HCT116 (cell line): ENCODE results near the gene FMN2. TPM values are rescaled to one million over a fixed set of nuclear protein-coding genes. Genes with fewer than 3 reads are reported as not detected.

Experiments
- ATAC-seq: fragments of 200-7000 bp; cut with Tn5 transposase; 2 replicates; pipeline ENCODE4 v1.9.1; 2020; ENCODE audit warnings: mild to moderate bottlenecking, moderate library complexity
- BruUV-seq: library from RNA; stranded (reverse); fragments of 400-500 nt; replicated peaks from 2 replicates; lab custom pipeline; 2021; lab: Mats Ljungman, UMichigan
- CTCF ChIA-PET: fragments of 300-600 bp; sonication (Branson Sonifier 250); formaldehyde crosslinking; loops from one replicate; lab custom pipeline; 2021; ENCODE audit warnings: antibody characterized with exemption; lab: Charles Lee
- POLR2A ChIA-PET: fragments of 300-600, 350-600 bp; sonication (Branson Sonifier 250); formaldehyde crosslinking; loops from one replicate; lab custom pipeline; 2021; ENCODE audit warnings: antibody characterized with exemption; lab: Charles Lee
- RAD21 ChIA-PET, 2 experiments: fragments of 300-600 bp; sonication (Branson Sonifier 250); formaldehyde crosslinking; loops; one replicate each; lab custom pipeline; 2023; ENCODE audit warnings: low total read pairs in 2 of 2; ENCODE audit not compliant: uncharacterized antibody in 2 of 2, unreplicated experiment in 2 of 2, low non-redundant PET in 1 of 2; lab: Charles Lee
- DNase-seq: peaks from one replicate; pipeline ENCODE4 v3.0.0-alpha.2; 2010; ENCODE audit warnings: low read depth, low spot score
- H2AFZ ChIP-seq: fragments of 200-600 bp; shearing (Covaris generic), sonication (generic); 2 replicates; pipeline ENCODE4 v1.6.1; 2017; ENCODE audit warnings: low read depth, mixed run types, mixed read lengths, antibody characterized with exemption, low read length; ENCODE audit not compliant: poor library complexity, severe bottlenecking
- H3K27ac ChIP-seq: 2 replicates; pipeline ENCODE4 v1.5.1; 2012; ENCODE audit warnings: low read depth, low read length
- H3K27me3 ChIP-seq: fragments of 200-600 bp; sonication (generic); 2 replicates; pipeline ENCODE4 v1.6.1; 2016; ENCODE audit warnings: mixed run types, low read length, mixed read lengths; ENCODE audit not compliant: insufficient read depth
- H3K36me3 ChIP-seq, 2 experiments: fragments of 200-500 bp in 1 of 2; fragments of 200-600 bp in 1 of 2; sonication (Bioruptor generic) in 1 of 2; sonication (generic) in 1 of 2; 2 replicates each; pipeline versions ENCODE4 v1.5.1 to v1.6.1; 2014 to 2016; ENCODE audit warnings: low read length in 2 of 2, inconsistent platforms in 1 of 2, mixed read lengths in 1 of 2, mixed run types in 1 of 2; ENCODE audit not compliant: insufficient read depth in 2 of 2, control insufficient read depth in 1 of 2
- H3K4me1 ChIP-seq, 2 experiments: fragments of 200-600 bp in 1 of 2; sonication (generic) in 1 of 2; 2 replicates each; pipeline versions ENCODE4 v1.5.1 to v1.6.1; 2012 to 2017; ENCODE audit warnings: low read length in 2 of 2, inconsistent platforms in 1 of 2, mild to moderate bottlenecking in 1 of 2, mixed read lengths in 1 of 2, mixed run types in 1 of 2, moderate library complexity in 1 of 2; ENCODE audit not compliant: insufficient read depth in 2 of 2, control insufficient read depth in 1 of 2
- H3K4me2 ChIP-seq: fragments of 200-600 bp; sonication (generic); 2 replicates; pipeline ENCODE4 v1.6.1; 2017; ENCODE audit warnings: mixed run types, low read length, mixed read lengths
- H3K4me3 ChIP-seq, 2 experiments: fragments of 200-600 bp in 1 of 2; sonication (generic) in 1 of 2; replicated peaks in 1 of 2; 2 replicates each; pipeline ENCODE4 v1.5.1; 2011 to 2016; ENCODE audit warnings: low read length in 2 of 2, control low read depth in 1 of 2, low read depth in 1 of 2, mild to moderate bottlenecking in 1 of 2, mixed read lengths in 1 of 2, mixed run types in 1 of 2
- H3K79me2 ChIP-seq: fragments of 200-600 bp; sonication (generic); 2 replicates; pipeline ENCODE4 v1.6.1; 2017; ENCODE audit warnings: mild to moderate bottlenecking, mixed run types, low read length, moderate library complexity, mixed read lengths; ENCODE audit not compliant: insufficient read depth
- H3K9ac ChIP-seq: fragments of 200-600 bp; sonication (generic); 2 replicates; pipeline ENCODE4 v1.6.1; 2016; ENCODE audit warnings: low read length, mixed read lengths
- H3K9me2 ChIP-seq: fragments of 200-600 bp; sonication (generic), shearing (Covaris generic); 2 replicates; pipeline ENCODE4 v1.6.1; 2017; ENCODE audit warnings: mixed run types, mild to moderate bottlenecking, moderate library complexity; ENCODE audit not compliant: insufficient read depth
- H3K9me3 ChIP-seq, 2 experiments: fragments of 200-500 bp in 1 of 2; fragments of 200-600 bp in 1 of 2; sonication (Bioruptor generic) in 1 of 2; sonication (generic) in 1 of 2; 2 replicates each; pipeline ENCODE4 v1.6.1; 2014 to 2017; ENCODE audit warnings: low read length in 2 of 2, mixed read lengths in 2 of 2, inconsistent platforms in 1 of 2, low read depth in 1 of 2, mild to moderate bottlenecking in 1 of 2, mixed run types in 1 of 2, moderate library complexity in 1 of 2; ENCODE audit not compliant: control insufficient read depth in 1 of 2, insufficient read depth in 1 of 2
- H4K20me1 ChIP-seq: fragments of 200-600 bp; sonication (generic), shearing (Covaris generic); 2 replicates; pipeline ENCODE4 v1.6.1; 2017; ENCODE audit warnings: mixed run types, mild to moderate bottlenecking, moderate library complexity; ENCODE audit not compliant: insufficient read depth
- CEBPB ChIP-seq: IDR thresholded peaks from 2 replicates; pipeline ENCODE4 v1.6.1; 2012; ENCODE audit warnings: low read depth
- FOSL1 ChIP-seq: IDR thresholded peaks from 2 replicates; pipeline ENCODE4 v1.6.1; 2012; ENCODE audit warnings: low read depth
- JUND ChIP-seq: IDR thresholded peaks from 2 replicates; pipeline ENCODE4 v1.6.1; 2012
- POLR2A ChIP-seq: IDR thresholded peaks from 2 replicates; pipeline ENCODE4 v1.7.0; 2011; ENCODE audit warnings: borderline replicate concordance; ENCODE audit not compliant: insufficient read depth, insufficient read length; ENCODE audit errors: extremely low read depth
- POLR2AphosphoS5 ChIP-seq: IDR thresholded peaks from 2 replicates; pipeline ENCODE4 v1.6.1; 2011; ENCODE audit warnings: mild to moderate bottlenecking, low read depth, low read length, moderate library complexity
- RAD21 ChIP-seq: IDR thresholded peaks from 2 replicates; pipeline ENCODE4 v1.6.1; 2012; ENCODE audit warnings: low read depth, mild to moderate bottlenecking
- SIN3A ChIP-seq: IDR thresholded peaks from 2 replicates; pipeline ENCODE4 v1.6.1; 2012; ENCODE audit warnings: low read depth
- SP1 ChIP-seq: IDR thresholded peaks from 2 replicates; pipeline ENCODE4 v1.6.1; 2012; ENCODE audit warnings: low read depth
- ZFX ChIP-seq: fragments of 450-650 bp; IDR thresholded peaks from 2 replicates; pipeline ENCODE4 v1.6.1; 2017
- intact Hi-C: fragments of 100-400 bp; cut with micrococcal nuclease; formaldehyde crosslinking; loops from 2 replicates; pipeline ENCODE4 v1.10.0; 2022
- total RNA-seq: library from RNA; stranded (reverse); gene quantifications from one replicate; pipeline ENCODE4 v1.2.1, GENCODE V29; 2021; ENCODE audit not compliant: unreplicated experiment
- TF ChIP-seq, protein P1 (sequence below): IDR thresholded peaks from 2 replicates; pipeline ENCODE4 v1.6.1; 2012
- TF ChIP-seq, protein P2 (sequence below): IDR thresholded peaks from 2 replicates; pipeline ENCODE4 v1.6.1; 2012; ENCODE audit warnings: low read depth

FMN2 gene
- total RNA-seq, 1 experiment from 2014 or later, result not detected

DNA sequence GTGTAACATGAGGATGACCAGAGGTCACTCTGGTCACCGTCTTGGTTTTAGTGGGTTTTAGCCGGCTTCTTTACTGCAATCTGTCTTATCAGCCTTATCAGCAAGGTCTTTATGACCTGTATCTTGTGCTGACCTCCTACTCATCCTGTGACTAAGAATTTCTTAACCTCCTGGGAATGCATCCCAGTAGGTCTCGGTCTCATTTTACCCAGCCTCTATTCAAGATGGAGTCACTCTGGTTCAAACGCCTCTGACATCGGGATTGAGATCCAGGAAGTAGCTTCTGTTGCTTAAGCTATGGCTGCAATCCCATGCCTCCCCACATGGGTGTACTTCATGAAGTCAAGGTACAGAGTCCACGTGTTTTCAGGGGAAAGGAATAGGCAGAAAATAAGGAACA, 19.9 kb downstream of the FMN2 start:
- CTCF ChIA-PET, result no interaction called here
- DNase-seq (no peak), ATAC-seq (no peak)
- no peak overlapping the region for H3K4me2 ChIP-seq
- no peak overlapping the region for H3K9ac ChIP-seq
- RAD21 ChIA-PET, result no interaction called here
- no peaks in the 10 kb centered on the region for H3K9me2 ChIP-seq
- H3K36me3 ChIP-seq, result no peaks in the 10 kb centered on the region
- no peak overlapping the region for H3K27ac ChIP-seq
- H3K79me2 ChIP-seq, result no peaks in the 10 kb centered on the region
- TF ChIP-seq SIN3A, result no peak
- no peak for TF ChIP-seq JUND
- TF ChIP-seq, protein P1, sequence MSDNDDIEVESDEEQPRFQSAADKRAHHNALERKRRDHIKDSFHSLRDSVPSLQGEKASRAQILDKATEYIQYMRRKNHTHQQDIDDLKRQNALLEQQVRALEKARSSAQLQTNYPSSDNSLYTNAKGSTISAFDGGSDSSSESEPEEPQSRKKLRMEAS, result no peak
- no peaks in the 10 kb centered on the region for H4K20me1 ChIP-seq
- H3K27me3 ChIP-seq, result no peaks in the 10 kb centered on the region
- no peak overlapping the region for H2AFZ ChIP-seq
- H3K4me1 ChIP-seq, result no peaks in the 10 kb centered on the region
- no TSS peak for BruUV-seq
- POLR2A ChIA-PET, result no interaction called here
- intact Hi-C loops, result no loop called here
- H3K9me3 ChIP-seq, result peaks cover 8 to 19% of the 10 kb centered on the region in 2 experiments; a peak in 2 of 4 replicates
- H3K4me3 ChIP-seq, result no peak overlapping the region

DNA sequence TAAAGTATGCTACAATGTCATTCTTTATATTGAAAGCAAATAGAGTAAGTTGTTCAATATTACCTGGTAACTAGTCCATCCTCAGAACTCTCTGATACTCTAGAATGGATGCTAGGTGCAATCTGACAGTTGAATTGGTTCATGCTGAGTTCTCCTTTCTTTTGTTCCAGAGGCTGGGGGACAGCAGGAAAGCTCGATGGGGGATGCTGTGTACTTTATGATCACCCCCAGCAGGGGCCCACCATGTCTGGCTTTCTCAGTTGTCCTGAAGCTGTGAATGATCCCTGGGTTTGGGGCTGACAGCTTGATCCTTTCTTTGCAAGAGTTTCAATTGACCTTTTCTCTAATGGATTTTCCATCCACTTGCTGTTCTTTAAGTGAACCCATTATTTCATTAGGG, 22.5 kb downstream of the FMN2 start:
- Histone ChIP-seq H3K4me3 (no peak overlapping the region), H3K27ac (no peak overlapping the region), H2AFZ (no peak overlapping the region), H3K27me3 (no peaks in the 10 kb centered on the region), H3K4me1 (no peaks in the 10 kb centered on the region), H3K36me3 (no peaks in the 10 kb centered on the region), H3K9ac (no peak overlapping the region), H4K20me1 (no peaks in the 10 kb centered on the region), H3K79me2 (no peaks in the 10 kb centered on the region), H3K4me2 (no peak overlapping the region), H3K9me3 (peaks cover 8 to 15% of the 10 kb centered on the region in 2 experiments; a peak in 2 of 4 replicates), H3K9me2 (no peaks in the 10 kb centered on the region)
- DNase-seq (no peak), ATAC-seq (no peak)
- TF ChIP-seq JUND (no peak), ZFX (no peak), POLR2AphosphoS5 (no peak), POLR2A (no peak), RAD21 (no peak), SIN3A (no peak), SP1 (no peak), CEBPB (no peak), FOSL1 (no peak)
- TF ChIP-seq, protein P2, sequence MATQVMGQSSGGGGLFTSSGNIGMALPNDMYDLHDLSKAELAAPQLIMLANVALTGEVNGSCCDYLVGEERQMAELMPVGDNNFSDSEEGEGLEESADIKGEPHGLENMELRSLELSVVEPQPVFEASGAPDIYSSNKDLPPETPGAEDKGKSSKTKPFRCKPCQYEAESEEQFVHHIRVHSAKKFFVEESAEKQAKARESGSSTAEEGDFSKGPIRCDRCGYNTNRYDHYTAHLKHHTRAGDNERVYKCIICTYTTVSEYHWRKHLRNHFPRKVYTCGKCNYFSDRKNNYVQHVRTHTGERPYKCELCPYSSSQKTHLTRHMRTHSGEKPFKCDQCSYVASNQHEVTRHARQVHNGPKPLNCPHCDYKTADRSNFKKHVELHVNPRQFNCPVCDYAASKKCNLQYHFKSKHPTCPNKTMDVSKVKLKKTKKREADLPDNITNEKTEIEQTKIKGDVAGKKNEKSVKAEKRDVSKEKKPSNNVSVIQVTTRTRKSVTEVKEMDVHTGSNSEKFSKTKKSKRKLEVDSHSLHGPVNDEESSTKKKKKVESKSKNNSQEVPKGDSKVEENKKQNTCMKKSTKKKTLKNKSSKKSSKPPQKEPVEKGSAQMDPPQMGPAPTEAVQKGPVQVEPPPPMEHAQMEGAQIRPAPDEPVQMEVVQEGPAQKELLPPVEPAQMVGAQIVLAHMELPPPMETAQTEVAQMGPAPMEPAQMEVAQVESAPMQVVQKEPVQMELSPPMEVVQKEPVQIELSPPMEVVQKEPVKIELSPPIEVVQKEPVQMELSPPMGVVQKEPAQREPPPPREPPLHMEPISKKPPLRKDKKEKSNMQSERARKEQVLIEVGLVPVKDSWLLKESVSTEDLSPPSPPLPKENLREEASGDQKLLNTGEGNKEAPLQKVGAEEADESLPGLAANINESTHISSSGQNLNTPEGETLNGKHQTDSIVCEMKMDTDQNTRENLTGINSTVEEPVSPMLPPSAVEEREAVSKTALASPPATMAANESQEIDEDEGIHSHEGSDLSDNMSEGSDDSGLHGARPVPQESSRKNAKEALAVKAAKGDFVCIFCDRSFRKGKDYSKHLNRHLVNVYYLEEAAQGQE, result no peak
- no TSS peak for BruUV-seq
- intact Hi-C loops, result no loop called here
- POLR2A ChIA-PET, result no interaction called here
- CTCF ChIA-PET, result no interaction called here
- RAD21 ChIA-PET, result no interaction called here
